ENCODE data around the gene AGO3.
"Not testable (repeated sequence)": the region's sequence is repeated elsewhere in the genome, so short reads cannot be mapped to it uniquely, and the experiment has no call there.

The AGO3 gene

DNA sequence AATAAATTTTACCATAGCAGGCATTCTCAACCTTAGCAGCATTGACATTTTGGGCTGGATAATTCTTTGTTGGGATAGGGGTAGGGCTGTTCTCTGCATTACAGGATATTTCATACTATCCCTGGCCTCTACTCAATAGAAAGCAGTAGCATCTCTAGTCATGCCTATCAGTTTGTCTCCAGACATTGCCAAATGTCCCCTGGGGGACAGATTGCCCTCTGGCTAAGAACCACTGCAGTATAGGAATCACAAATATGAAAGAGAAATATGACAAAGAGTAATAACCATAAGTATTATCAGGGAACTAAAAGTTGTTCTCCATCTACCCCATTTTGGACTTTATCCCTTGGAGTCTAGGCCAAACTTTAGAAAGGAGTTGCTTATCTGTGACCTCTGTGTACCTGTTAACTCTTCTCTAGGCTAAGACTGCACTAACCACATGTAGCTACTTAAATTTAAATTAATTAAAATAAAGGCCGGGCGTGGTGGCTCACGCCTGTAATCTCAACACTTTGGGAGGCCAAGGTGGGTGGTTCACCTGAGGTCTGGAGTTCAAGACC, 76.1 kb downstream of the AGO3 start:
- no peaks in the 10 kb centered on the region for H3K36me3 ChIP-seq
- TF ChIP-seq, protein P1, sequence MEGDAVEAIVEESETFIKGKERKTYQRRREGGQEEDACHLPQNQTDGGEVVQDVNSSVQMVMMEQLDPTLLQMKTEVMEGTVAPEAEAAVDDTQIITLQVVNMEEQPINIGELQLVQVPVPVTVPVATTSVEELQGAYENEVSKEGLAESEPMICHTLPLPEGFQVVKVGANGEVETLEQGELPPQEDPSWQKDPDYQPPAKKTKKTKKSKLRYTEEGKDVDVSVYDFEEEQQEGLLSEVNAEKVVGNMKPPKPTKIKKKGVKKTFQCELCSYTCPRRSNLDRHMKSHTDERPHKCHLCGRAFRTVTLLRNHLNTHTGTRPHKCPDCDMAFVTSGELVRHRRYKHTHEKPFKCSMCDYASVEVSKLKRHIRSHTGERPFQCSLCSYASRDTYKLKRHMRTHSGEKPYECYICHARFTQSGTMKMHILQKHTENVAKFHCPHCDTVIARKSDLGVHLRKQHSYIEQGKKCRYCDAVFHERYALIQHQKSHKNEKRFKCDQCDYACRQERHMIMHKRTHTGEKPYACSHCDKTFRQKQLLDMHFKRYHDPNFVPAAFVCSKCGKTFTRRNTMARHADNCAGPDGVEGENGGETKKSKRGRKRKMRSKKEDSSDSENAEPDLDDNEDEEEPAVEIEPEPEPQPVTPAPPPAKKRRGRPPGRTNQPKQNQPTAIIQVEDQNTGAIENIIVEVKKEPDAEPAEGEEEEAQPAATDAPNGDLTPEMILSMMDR (IDR thresholded peaks at IDR 0.05; ENCODE audit: low read depth, low read length) = no peak
- peak; percentile 10 for DNase-seq
- no peak overlapping the region for H3K4me3 ChIP-seq (ENCODE audit: low read depth, low read length)
- no peaks in the 10 kb centered on the region for H3K27me3 ChIP-seq
- no peaks in the 10 kb centered on the region for H3K4me1 ChIP-seq
- H3K9me3 ChIP-seq = no peaks in the 10 kb centered on the region

DNA sequence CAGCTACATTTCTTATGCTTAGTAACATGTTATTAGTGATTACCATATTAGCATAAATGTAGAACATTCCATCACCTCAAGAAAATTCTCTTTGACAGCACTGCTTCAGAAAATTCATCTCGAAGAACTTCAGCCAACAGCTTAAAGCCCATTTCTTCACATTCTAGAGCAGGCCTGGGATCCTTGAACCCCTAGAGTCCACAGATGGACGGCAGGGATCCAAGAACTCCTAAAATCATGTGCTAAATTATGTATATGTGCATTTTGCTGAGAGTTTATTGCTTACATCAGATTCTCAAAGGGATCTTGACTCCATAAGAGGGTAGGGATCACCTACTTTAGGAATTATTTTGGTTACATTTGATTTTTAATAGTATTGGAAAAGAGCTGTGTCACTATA, 76.8 kb downstream of the AGO3 start:
- H3K4me3 ChIP-seq (ENCODE audit: low read depth, low read length) = no peak overlapping the region
- TF ChIP-seq, protein P1 (IDR thresholded peaks at IDR 0.05; ENCODE audit: low read depth, low read length) = no peak
- no peaks in the 10 kb centered on the region for H3K4me1 ChIP-seq
- DNase-seq = no peak
- no peaks in the 10 kb centered on the region for H3K27me3 ChIP-seq
- no peaks in the 10 kb centered on the region for H3K9me3 ChIP-seq
- no peaks in the 10 kb centered on the region for H3K36me3 ChIP-seq

DNA sequence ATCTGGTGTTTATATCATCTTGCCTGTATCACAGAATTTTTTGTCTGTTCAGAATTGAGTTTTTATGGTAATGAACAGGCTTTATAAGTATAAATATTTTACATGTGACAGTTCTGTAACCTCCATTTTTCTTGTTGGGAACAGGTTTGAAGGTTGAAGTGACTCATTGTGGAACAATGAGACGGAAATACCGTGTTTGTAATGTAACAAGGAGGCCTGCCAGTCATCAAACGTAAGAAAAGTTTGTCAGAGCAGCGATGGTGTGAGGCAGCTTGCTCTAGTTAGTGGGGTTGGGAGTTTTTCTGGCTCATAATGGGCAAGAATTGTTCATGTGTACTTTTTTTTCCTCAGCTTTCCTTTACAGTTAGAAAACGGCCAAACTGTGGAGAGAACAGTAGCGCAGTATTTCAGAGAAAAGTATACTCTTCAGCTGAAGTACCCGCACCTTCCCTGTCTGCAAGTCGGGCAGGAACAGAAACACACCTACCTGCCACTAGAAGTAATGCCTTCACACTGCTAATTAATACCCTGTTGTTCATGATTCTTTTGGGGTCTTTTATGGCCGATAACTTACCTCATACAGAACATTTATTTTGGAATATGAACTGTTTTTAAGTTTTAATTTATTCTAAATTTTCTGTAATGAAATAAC, 77.8 kb downstream of the AGO3 start:
- Histone ChIP-seq H3K36me3 (no peaks in the 10 kb centered on the region), H3K9me3 (no peaks in the 10 kb centered on the region), H3K4me1 (no peaks in the 10 kb centered on the region), H3K27me3 (no peaks in the 10 kb centered on the region), H3K4me3 (ENCODE audit: low read depth, low read length) (no peak overlapping the region)
- TF ChIP-seq, protein P1 (IDR thresholded peaks at IDR 0.05; ENCODE audit: low read depth, low read length) = no peak
- DNase-seq = no peak

DNA sequence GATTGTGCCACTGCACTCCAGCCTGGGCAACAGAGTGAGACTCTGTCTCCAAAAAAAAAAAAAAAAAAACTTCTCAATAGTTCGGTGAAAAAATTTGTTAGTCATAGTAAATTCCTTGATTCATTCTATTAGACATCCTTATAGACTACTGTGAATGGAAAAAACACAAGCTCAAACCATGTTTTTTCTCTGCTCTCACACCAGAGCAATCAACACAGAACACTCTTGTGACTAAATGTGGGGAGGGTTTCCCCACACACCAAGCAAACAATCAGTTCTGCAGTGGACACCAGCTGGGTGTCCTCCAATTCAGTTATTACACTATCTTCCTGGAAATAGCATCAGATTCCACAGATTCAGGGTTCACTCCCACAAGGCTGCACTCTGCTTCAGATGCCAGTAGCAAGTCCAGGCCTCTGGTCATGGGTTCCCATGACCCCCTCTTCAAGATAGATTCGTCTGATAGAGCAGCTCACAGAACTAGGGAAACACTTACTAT, 83.9 kb downstream of the AGO3 start:
- Histone ChIP-seq H3K27me3 (no peaks in the 10 kb centered on the region), H3K4me1 (no peaks in the 10 kb centered on the region), H3K4me3 (ENCODE audit: low read depth, low read length) (no peak overlapping the region), H3K36me3 (no peaks in the 10 kb centered on the region; the same call in 1 of the 2 replicates), H3K9me3 (no peaks in the 10 kb centered on the region)
- DNase-seq = no peak
- TF ChIP-seq, protein P1 (IDR thresholded peaks at IDR 0.05; ENCODE audit: low read depth, low read length) = no peak

DNA sequence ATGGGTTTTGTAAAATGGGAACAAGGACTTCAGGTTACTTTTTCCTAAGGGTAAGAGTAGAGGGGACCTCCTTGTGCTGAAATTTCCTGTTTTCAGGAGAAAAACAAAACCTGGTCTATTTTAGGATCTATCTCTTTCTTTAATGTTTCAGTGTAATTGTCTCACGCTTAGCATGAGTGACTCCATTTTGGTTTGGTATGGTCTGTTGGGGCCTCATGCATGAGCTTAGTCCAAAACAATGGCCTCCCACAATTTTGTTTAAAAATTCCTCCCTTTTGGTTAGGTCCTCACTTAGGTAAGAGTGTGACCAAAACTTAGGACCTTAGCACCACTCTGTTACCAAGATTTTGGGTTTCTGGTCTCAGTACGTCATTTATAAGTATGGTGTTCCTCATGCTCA, 85.8 kb downstream of the AGO3 start:
- DNase-seq = no peak
- Histone ChIP-seq H3K27me3 (no peaks in the 10 kb centered on the region), H3K9me3 (no peaks in the 10 kb centered on the region), H3K4me1 (no peaks in the 10 kb centered on the region), H3K4me3 (ENCODE audit: low read depth, low read length) (no peak overlapping the region), H3K36me3 (no peaks in the 10 kb centered on the region; the same call in 1 of the 2 replicates)
- TF ChIP-seq, protein P1 (IDR thresholded peaks at IDR 0.05; ENCODE audit: low read depth, low read length) = no peak

DNA sequence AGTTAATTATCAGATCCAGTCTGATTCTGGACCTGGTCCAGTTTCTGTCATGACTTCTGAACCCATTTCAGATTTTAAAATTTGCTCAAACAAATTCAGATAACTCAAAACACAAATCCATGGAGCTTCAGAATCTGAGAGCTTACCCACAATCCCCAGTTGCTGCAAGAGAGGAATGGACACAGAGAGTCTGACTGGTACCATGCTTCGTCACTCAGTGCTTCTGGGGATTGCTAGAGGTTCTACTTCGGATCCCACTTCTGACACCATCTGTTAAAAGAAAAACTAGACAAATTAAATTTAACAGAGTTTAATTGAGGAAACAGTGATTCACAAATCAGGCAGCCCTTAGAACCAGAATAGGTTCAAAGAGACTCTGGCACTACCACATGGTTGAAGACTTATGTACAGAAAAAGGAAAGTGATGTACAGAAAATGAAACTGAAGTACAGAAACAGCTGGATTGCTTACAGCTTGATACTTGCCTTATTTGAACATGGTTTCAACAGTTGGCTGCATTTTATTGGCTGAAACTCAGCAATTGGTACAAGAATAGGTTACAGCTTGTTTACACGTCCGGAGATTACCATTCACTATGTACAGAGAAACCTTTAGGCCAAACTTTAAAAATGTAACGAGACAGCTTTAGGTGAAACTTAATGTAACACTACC, 92.3 kb downstream of the AGO3 start:
- H3K36me3 ChIP-seq = no peaks in the 10 kb centered on the region
- no peak for DNase-seq
- no peaks in the 10 kb centered on the region for H3K27me3 ChIP-seq
- no peak overlapping the region for H3K4me3 ChIP-seq (ENCODE audit: low read depth, low read length)
- H3K4me1 ChIP-seq = no peaks in the 10 kb centered on the region
- H3K9me3 ChIP-seq = no peaks in the 10 kb centered on the region
- TF ChIP-seq, protein P1 (IDR thresholded peaks at IDR 0.05; ENCODE audit: low read depth, low read length) = no peak

DNA sequence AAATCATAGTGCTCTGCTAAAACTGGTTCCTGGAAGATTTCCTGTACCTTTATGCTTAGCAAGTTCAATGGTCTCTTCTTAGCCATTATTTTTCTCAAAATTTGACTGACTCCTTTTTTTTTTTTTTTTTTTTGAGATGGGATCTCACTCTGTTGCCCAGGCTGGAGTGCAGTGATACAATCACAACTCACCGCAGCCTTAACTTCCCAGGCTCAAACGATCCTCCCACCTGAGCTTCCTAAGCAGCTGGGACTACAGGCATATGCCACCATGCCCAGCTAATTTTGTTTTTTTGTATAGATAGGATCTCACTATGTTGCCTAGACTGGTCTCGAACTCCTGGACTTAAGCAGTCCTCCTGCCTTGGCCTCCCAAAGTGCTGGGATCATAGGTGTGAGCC, 93.1 kb downstream of the AGO3 start:
- not testable (repeated sequence) for H3K9me3 ChIP-seq; H3K36me3 ChIP-seq; H3K4me3 ChIP-seq (ENCODE audit: low read depth, low read length); H3K27me3 ChIP-seq; H3K4me1 ChIP-seq; DNase-seq
